Tibial nerve (tissue), 4 donors: ENCODE measurements around the gene CALHM5. TPM values are rescaled to one million over a fixed set of nuclear protein-coding genes. Genes with fewer than 3 reads are reported as not detected.

Experiments used
- DNase-seq, 2 donors: peaks; one replicate each; pipeline ENCODE4 v3.0.0-alpha.2; 2019; ENCODE audit warnings: low spot score in 2 of 2
- H3K27ac ChIP-seq, 4 donors: fragments of 200-600 bp; sonication (generic) in 3 of 4; one replicate each; pipeline ENCODE4 v1.5.1; 2017 to 2019; ENCODE audit warnings: mild to moderate bottlenecking in 1 of 4
- H3K27me3 ChIP-seq, 2 donors: fragments of 200-600 bp; sonication (generic) in 1 of 2; one replicate each; pipeline versions ENCODE4 v1.5.1 to v1.6.0; 2017 to 2019
- H3K36me3 ChIP-seq, 3 donors: fragments of 200-600 bp; sonication (generic); one replicate each; pipeline ENCODE4 v1.5.1; 2018 to 2019
- H3K4me1 ChIP-seq, 4 donors: fragments of 200-600 bp; sonication (generic) in 3 of 4; one replicate each; pipeline ENCODE4 v1.5.1; 2017 to 2019
- H3K4me3 ChIP-seq, 4 donors: fragments of 200-600 bp; sonication (generic) in 3 of 4; one replicate each; pipeline ENCODE4 v1.5.1; 2017 to 2019; ENCODE audit warnings: mild to moderate bottlenecking in 1 of 4, moderate library complexity in 1 of 4
- H3K9me3 ChIP-seq, 4 donors: fragments of 200-600 bp; sonication (generic) in 3 of 4; one replicate each; pipeline ENCODE4 v1.5.1; 2017 to 2019
- EP300 ChIP-seq, 2 donors: sonication (generic); formaldehyde crosslinking; IDR thresholded peaks; one replicate each; pipeline ENCODE4 v1.6.1; 2017; ENCODE audit warnings: antibody characterized with exemption in 2 of 2, mild to moderate bottlenecking in 1 of 2
- POLR2A ChIP-seq, 2 donors: fragments of 450-650 bp; IDR thresholded peaks; one replicate each; pipeline ENCODE4 v1.6.1; 2017; ENCODE audit warnings: antibody characterized with exemption in 2 of 2, mild to moderate bottlenecking in 2 of 2, moderate library complexity in 2 of 2
- WGBS, 2 donors: methylation state at CpG; one replicate each; pipeline ENCODE4 v1.1.5; 2018; 5-methylcytosine and 5-hydroxymethylcytosine counted together
- total RNA-seq, 4 donors: library from RNA; depleted of rRNA; stranded (reverse); fragments of >200 nt; gene quantifications; one replicate each; pipeline ENCODE4 v1.1.0, GENCODE V29; 2016
- TF ChIP-seq, protein P1 (sequence below), 5 experiments: fragments of 200-600 bp in 3 of 5; fragments of 450-650 bp in 2 of 5; sonication (generic) in 3 of 5; IDR thresholded peaks; one replicate each; pipeline ENCODE4 v1.5.1; 2016 to 2019; ENCODE audit warnings: antibody characterized with exemption in 5 of 5, mild to moderate bottlenecking in 3 of 5, moderate library complexity in 2 of 5

CALHM5 gene
- total RNA-seq, 4 donors from 2014 or later, result 4.5 to 5.7 (median 5.0) TPM

- Histone ChIP-seq H3K9me3 (no peaks in the 10 kb centered on the region), H3K4me3 (no peak overlapping the region), H3K36me3 (no peaks in the 10 kb centered on the region), H3K27me3 (no peaks in the 10 kb centered on the region), H3K4me1 (no peaks in the 10 kb centered on the region), H3K27ac (no peak overlapping the region)
- WGBS, 2 donors, result 70 to 75% methylated on average over 2 of the region's 2 CpGs
- DNase-seq, result no peak
- TF ChIP-seq, protein P1, sequence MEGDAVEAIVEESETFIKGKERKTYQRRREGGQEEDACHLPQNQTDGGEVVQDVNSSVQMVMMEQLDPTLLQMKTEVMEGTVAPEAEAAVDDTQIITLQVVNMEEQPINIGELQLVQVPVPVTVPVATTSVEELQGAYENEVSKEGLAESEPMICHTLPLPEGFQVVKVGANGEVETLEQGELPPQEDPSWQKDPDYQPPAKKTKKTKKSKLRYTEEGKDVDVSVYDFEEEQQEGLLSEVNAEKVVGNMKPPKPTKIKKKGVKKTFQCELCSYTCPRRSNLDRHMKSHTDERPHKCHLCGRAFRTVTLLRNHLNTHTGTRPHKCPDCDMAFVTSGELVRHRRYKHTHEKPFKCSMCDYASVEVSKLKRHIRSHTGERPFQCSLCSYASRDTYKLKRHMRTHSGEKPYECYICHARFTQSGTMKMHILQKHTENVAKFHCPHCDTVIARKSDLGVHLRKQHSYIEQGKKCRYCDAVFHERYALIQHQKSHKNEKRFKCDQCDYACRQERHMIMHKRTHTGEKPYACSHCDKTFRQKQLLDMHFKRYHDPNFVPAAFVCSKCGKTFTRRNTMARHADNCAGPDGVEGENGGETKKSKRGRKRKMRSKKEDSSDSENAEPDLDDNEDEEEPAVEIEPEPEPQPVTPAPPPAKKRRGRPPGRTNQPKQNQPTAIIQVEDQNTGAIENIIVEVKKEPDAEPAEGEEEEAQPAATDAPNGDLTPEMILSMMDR (IDR thresholded peaks at IDR 0.05), result no peak
- TF ChIP-seq POLR2A (IDR thresholded peaks at IDR 0.05) (no peak), EP300 (IDR thresholded peaks at IDR 0.05) (no peak)
Measured at GRCh38 chr6:116560130-116560529, 48.7 kb downstream of the CALHM5 start.

GRCh38 chr6:116561377-116562018 is 50.1 kb downstream of the CALHM5 start:
- no peak for TF ChIP-seq POLR2A (IDR thresholded peaks at IDR 0.05)
- no peak for TF ChIP-seq EP300 (IDR thresholded peaks at IDR 0.05)
- TF ChIP-seq, protein P1 (IDR thresholded peaks at IDR 0.05), result peak; percentile 86 to 93 (median 90)
- WGBS, 2 donors, result 36 to 41% methylated on average over 9 of the region's 9 CpGs
- no peaks in the 10 kb centered on the region for H3K27me3 ChIP-seq
- H3K4me1 ChIP-seq, result no peaks in the 10 kb centered on the region
- H3K36me3 ChIP-seq, result no peaks in the 10 kb centered on the region
- DNase-seq, result peak; percentile 80 to 96
- no peak overlapping the region for H3K27ac ChIP-seq
- no peaks in the 10 kb centered on the region for H3K9me3 ChIP-seq
- peak overlapping the region in 1 of 4 donors; percentile 32 for H3K4me3 ChIP-seq

- Histone ChIP-seq H3K27ac (no peak overlapping the region), H3K36me3 (no peaks in the 10 kb centered on the region), H3K4me3 (no peak overlapping the region), H3K27me3 (no peaks in the 10 kb centered on the region), H3K9me3 (no peaks in the 10 kb centered on the region), H3K4me1 (no peaks in the 10 kb centered on the region)
- no peak for DNase-seq
- WGBS, 2 donors, result 87 to 91% methylated on average over 4 of the region's 4 CpGs
- TF ChIP-seq, protein P1 (IDR thresholded peaks at IDR 0.05), result no peak
- no peak for TF ChIP-seq EP300 (IDR thresholded peaks at IDR 0.05)
- TF ChIP-seq POLR2A (IDR thresholded peaks at IDR 0.05), result no peak
Measured at GRCh38 chr6:116562019-116562403, 50.6 kb downstream of the CALHM5 start.

- H3K4me1 ChIP-seq, result no peaks in the 10 kb centered on the region
- H3K27ac ChIP-seq, result no peak overlapping the region
- no peaks in the 10 kb centered on the region for H3K27me3 ChIP-seq
- H3K36me3 ChIP-seq, result no peaks in the 10 kb centered on the region
- 68 to 71% methylated on average over 3 of the region's 3 CpGs for WGBS, 2 donors
- H3K9me3 ChIP-seq, result no peaks in the 10 kb centered on the region
- H3K4me3 ChIP-seq, result no peak overlapping the region
- no peak for DNase-seq
- TF ChIP-seq, protein P1 (IDR thresholded peaks at IDR 0.05), result no peak
- no peak for TF ChIP-seq EP300 (IDR thresholded peaks at IDR 0.05)
Measured at GRCh38 chr6:116562614-116563013, 51.2 kb downstream of the CALHM5 start.

GRCh38 chr6:116563830-116564229 is 52.4 kb downstream of the CALHM5 start:
- no peaks in the 10 kb centered on the region for H3K36me3 ChIP-seq
- no peak overlapping the region for H3K27ac ChIP-seq
- DNase-seq, result no peak
- no peak overlapping the region for H3K4me3 ChIP-seq
- WGBS, 2 donors, result 91 to 97% methylated on average over 8 to 9 of the region's 9 CpGs
- no peaks in the 10 kb centered on the region for H3K27me3 ChIP-seq
- peaks cover 0 to 4% (median 0%) of the 10 kb centered on the region in 4 donors for H3K4me1 ChIP-seq
- no peak for TF ChIP-seq EP300 (IDR thresholded peaks at IDR 0.05)
- TF ChIP-seq POLR2A (IDR thresholded peaks at IDR 0.05), result no peak
- TF ChIP-seq, protein P1 (IDR thresholded peaks at IDR 0.05), result no peak
- H3K9me3 ChIP-seq, result no peaks in the 10 kb centered on the region
